Measurements from ENCODE around the gene RELA.

RELA gene

GRCh38 chr11:65634440-65634839, 28.3 kb downstream of the RELA start:
- DNase-seq (ENCODE audit: low read depth in 2 of 2, low spot score in 1 of 2) = no peak

- no peak for DNase-seq (ENCODE audit: low read depth in 2 of 2, low spot score in 1 of 2)
Observed at GRCh38 chr11:65634109-65634436, 28.6 kb downstream of the RELA start.

- no peak for DNase-seq (ENCODE audit: low read depth in 2 of 2, low spot score in 1 of 2)
Observed at GRCh38 chr11:65633390-65634108, 29.2 kb downstream of the RELA start.

GRCh38 chr11:65630215-65630614, 32.5 kb downstream of the RELA start:
- no peak for DNase-seq (ENCODE audit: low read depth in 2 of 2, low spot score in 1 of 2)

- no peak for DNase-seq (ENCODE audit: low read depth in 2 of 2, low spot score in 1 of 2)
Observed at GRCh38 chr11:65629579-65629978, 33.1 kb downstream of the RELA start.

GRCh38 chr11:65627202-65627601, 35.5 kb downstream of the RELA start:
- no peak for DNase-seq (ENCODE audit: low read depth in 2 of 2, low spot score in 1 of 2)

- DNase-seq (ENCODE audit: low read depth in 2 of 2, low spot score in 1 of 2) = no peak
Observed at GRCh38 chr11:65625628-65626342, 36.9 kb downstream of the RELA start.

GRCh38 chr11:65624931-65625627, 37.6 kb downstream of the RELA start:
- no peak for DNase-seq (ENCODE audit: low read depth in 2 of 2, low spot score in 1 of 2)

GRCh38 chr11:65623852-65624616, 38.7 kb downstream of the RELA start:
- DNase-seq (ENCODE audit: low read depth in 2 of 2, low spot score in 1 of 2) = no peak

- no peak for DNase-seq (ENCODE audit: low read depth in 2 of 2, low spot score in 1 of 2)
Observed at GRCh38 chr11:65623177-65623576, 39.5 kb downstream of the RELA start.

- no peak for DNase-seq (ENCODE audit: low read depth in 2 of 2, low spot score in 1 of 2)
Observed at GRCh38 chr11:65622011-65622410, 40.7 kb downstream of the RELA start.

GRCh38 chr11:65621460-65621859, 41.3 kb downstream of the RELA start:
- no peak for DNase-seq (ENCODE audit: low read depth in 2 of 2, low spot score in 1 of 2)

- no peak for DNase-seq (ENCODE audit: low read depth in 2 of 2, low spot score in 1 of 2)
Observed at GRCh38 chr11:65620666-65621065, 42.0 kb downstream of the RELA start.

- no peak for DNase-seq (ENCODE audit: low read depth in 2 of 2, low spot score in 1 of 2)
Observed at GRCh38 chr11:65619281-65619928, 43.3 kb downstream of the RELA start.

- no peak for DNase-seq (ENCODE audit: low read depth in 2 of 2, low spot score in 1 of 2)
Observed at GRCh38 chr11:65618763-65619162, 44.0 kb downstream of the RELA start.

- DNase-seq (ENCODE audit: low read depth in 2 of 2, low spot score in 1 of 2) = no peak
Observed at GRCh38 chr11:65617990-65618751, 44.5 kb downstream of the RELA start.

- DNase-seq (ENCODE audit: low read depth in 2 of 2, low spot score in 1 of 2) = no peak
Observed at GRCh38 chr11:65617136-65617850, 45.4 kb downstream of the RELA start.

- DNase-seq (ENCODE audit: low read depth in 2 of 2, low spot score in 1 of 2) = no peak
Observed at GRCh38 chr11:65616575-65617001, 46.1 kb downstream of the RELA start.

- no peak for DNase-seq (ENCODE audit: low read depth in 2 of 2, low spot score in 1 of 2)
Observed at GRCh38 chr11:65615950-65616574, 46.7 kb downstream of the RELA start.

Measured in stimulated activated CD8-positive, alpha-beta memory T cell treated with anti-CD3 and anti-CD28 coated beads, Interleukin-4, amount 100 ng/mL, for 4 hours (primary cell).